ENCODE results near the gene FAF1. TPM values are rescaled to one million over a fixed set of nuclear protein-coding genes. Genes with fewer than 3 reads are reported as not detected.

FAF1 gene
- total and polyA plus RNA-seq, 2 of the 8 experiments (the other 6 are each of a cell fraction or from before 2014, with no cell fraction given), result 10.8 to 65.9 TPM

- Histone ChIP-seq H4K5ac (ENCODE audit: insufficient read length, low read depth, low read length) (no peak overlapping the region), H3K4me2 (ENCODE audit: insufficient read depth in 1 of 2, low read depth in 2 of 2, low read length in 2 of 2) (no peak overlapping the region), H2BK15ac (ENCODE audit: low read length) (no peak overlapping the region), H3K14ac (ENCODE audit: insufficient read length) (no peak overlapping the region), H2AK5ac (ENCODE audit: low read depth, low read length) (no peak overlapping the region), H2BK120ac (replicated peaks; ENCODE audit: low read depth, low read length) (no peak overlapping the region), H3K9ac (replicated peaks in 1 of 4; ENCODE audit: extremely low read depth in 1 of 4, low read depth in 3 of 4, low read length in 3 of 4) (no peak overlapping the region), H3K4me3 (ENCODE audit: extremely low read depth in 1 of 4, insufficient read depth in 2 of 4, low read depth in 3 of 4, low read length in 4 of 4) (no peak overlapping the region), H3K23ac (ENCODE audit: insufficient read length) (no peak overlapping the region), H3K36me3 (ENCODE audit: control insufficient read depth in 2 of 4, insufficient read depth in 4 of 4, low read length in 3 of 4) (no peaks in the 10 kb centered on the region), H3K23me2 (ENCODE audit: low read depth, low read length) (no peaks in the 10 kb centered on the region), H3K56ac (replicated peaks; ENCODE audit: insufficient read length, low read depth, low read length) (no peak overlapping the region), H3K79me1 (ENCODE audit: low read depth, low read length) (no peaks in the 10 kb centered on the region), H2BK5ac (ENCODE audit: low read depth, low read length) (no peak overlapping the region), H3K4me1 (replicated peaks in 1 of 4; ENCODE audit: control insufficient read depth in 3 of 4, insufficient read depth in 4 of 4, low read length in 3 of 4) (0 out of 7 replicates have a peak, but pooled peaks cover 0 to 2% (median 0%) of the 10 kb centered on the region in 4 experiments), H2BK12ac (ENCODE audit: low read depth, low read length) (no peak overlapping the region), H4K20me1 (replicated peaks in 1 of 2; ENCODE audit: control insufficient read depth in 1 of 2, insufficient read depth in 2 of 2, low read length in 2 of 2) (no peaks in the 10 kb centered on the region), H3K27me3 (replicated peaks in 1 of 4; ENCODE audit: control insufficient read depth in 3 of 4, extremely low read depth in 1 of 4, insufficient read depth in 3 of 4, low read length in 3 of 4) (no peaks in the 10 kb centered on the region), H3K27ac (ENCODE audit: low read depth, low read length) (no peak overlapping the region), H3K4ac (replicated peaks; ENCODE audit: insufficient read length, low read depth, low read length) (no peak overlapping the region), H3K9me3 (ENCODE audit: insufficient read depth in 2 of 2, low read depth in 1 of 2, low read length in 1 of 2) (no peaks in the 10 kb centered on the region), H2BK20ac (ENCODE audit: low read length) (no peak overlapping the region), H4K91ac (replicated peaks; ENCODE audit: insufficient read length, low read length) (no peak overlapping the region), H2AFZ (ENCODE audit: low read length) (no peak overlapping the region), H4K8ac (ENCODE audit: extremely low read depth, insufficient read depth, low read length) (no peak overlapping the region), H3K79me2 (ENCODE audit: control insufficient read depth in 1 of 2, insufficient read depth in 2 of 2, low read length in 2 of 2) (no peaks in the 10 kb centered on the region), H3K18ac (ENCODE audit: extremely low read depth, low read length) (no peak overlapping the region)
- CTCF ChIA-PET (ENCODE audit: partially characterized antibody), result interaction anchor here (1.2 to 1.3 kb wide), 2 partner anchors 20 to 79 kb away, joined by 3 read pairs; no protein-coding TSS in a partner anchor
- 91% methylated on average over 2 of the region's 2 CpGs; no CpG with 5 or more reads in 1 of the 2 experiments for WGBS, 2 experiments (ENCODE audit: extremely low coverage in 1 of 2, insufficient coverage in 1 of 2, insufficient read length in 1 of 2, insufficient replicate concordance in 2 of 2, low coverage in 1 of 2, low lambda C conversion rate in 2 of 2, missing lambda C conversion rate in 1 of 2)
- FAIRE-seq (no peak), DNase-seq (ENCODE audit: low read depth in 1 of 2, low spot score in 2 of 2) (no peak)
- POLR2A ChIA-PET (ENCODE audit: partially characterized antibody), result no interaction called here
- TF ChIP-seq CTCF (IDR thresholded peaks at IDR 0.05; ENCODE audit: control extremely low read depth in 1 of 3, insufficient read depth in 1 of 3, low read depth in 1 of 3, low read length in 3 of 3), result no peak
- TF ChIP-seq BCL11A (IDR thresholded peaks at IDR 0.05; ENCODE audit: low read depth in 2 of 2, low read length in 2 of 2), result no peak
- no peak for TF ChIP-seq RXRA (IDR thresholded peaks at IDR 0.05; ENCODE audit: insufficient read depth, low read depth, low read length)
- TF ChIP-seq ATF3 (IDR thresholded peaks at IDR 0.05; ENCODE audit: insufficient read depth, low read depth, low read length), result no peak
- no peak for TF ChIP-seq TCF12 (IDR thresholded peaks at IDR 0.05; ENCODE audit: low read depth, low read length)
- no peak for TF ChIP-seq SAP30 (IDR thresholded peaks at IDR 0.05; ENCODE audit: insufficient read depth, insufficient replicate concordance, low read length)
- TF ChIP-seq ASH2L (IDR thresholded peaks at IDR 0.05; ENCODE audit: low read length), result no peak
- no peak for TF ChIP-seq CREB1 (IDR thresholded peaks at IDR 0.05)
- TF ChIP-seq MAFK (IDR thresholded peaks at IDR 0.05; ENCODE audit: low read depth, low read length), result no peak
- no peak for TF ChIP-seq KDM1A (IDR thresholded peaks at IDR 0.05; ENCODE audit: borderline replicate concordance, low read length)
- no peak for TF ChIP-seq POLR2A (IDR thresholded peaks at IDR 0.05; ENCODE audit: control extremely low read depth in 1 of 2, low read depth in 2 of 2, low read length in 2 of 2)
These were observed 163.8 kb downstream of the FAF1 start for GRCh38 chr1:50796272-50796671.

Data from H1 (cell line).